Naive thymus-derived CD4-positive, alpha-beta T cell (primary cell): Measurements from ENCODE around the gene HOXA10. TPM values are rescaled to one million over a fixed set of nuclear protein-coding genes. Genes with fewer than 3 reads are reported as not detected.

Experiments
- ATAC-seq: fragments of 150-1000 bp; cut with Tn5 transposase; 2 replicates; pipeline ENCODE4 v1.10.0; 2021; ENCODE audit warnings: mild to moderate bottlenecking, moderate library complexity
- CTCF ChIA-PET: fragments of 350-600 bp; sonication (Branson Sonifier 250); formaldehyde crosslinking; loops from one replicate; lab custom pipeline; 2021; ENCODE audit warnings: antibody characterized with exemption; lab: Charles Lee
- POLR2A ChIA-PET: fragments of 350-600 bp; sonication (Branson Sonifier 250); formaldehyde crosslinking; loops from one replicate; lab custom pipeline; 2021; ENCODE audit warnings: antibody characterized with exemption, inconsistent platforms; lab: Charles Lee
- DNase-seq, 9 donors: peaks; one replicate each; pipeline versions ENCODE4 v3.0.0 to v3.0.0-alpha.2; 2020 to 2022; ENCODE audit warnings: mixed read lengths in 1 of 9
- H3K27ac ChIP-seq: one replicate; pipeline ENCODE4 v1.7.0; 2013; ENCODE audit warnings: mild to moderate bottlenecking, low read depth, low read length, moderate library complexity
- H3K27me3 ChIP-seq, 2 donors: one replicate each; pipeline ENCODE4 v1.7.0; 2013; ENCODE audit warnings: low read length in 2 of 2, mild to moderate bottlenecking in 2 of 2, moderate library complexity in 2 of 2; ENCODE audit not compliant: control insufficient read depth in 2 of 2, insufficient read depth in 2 of 2
- H3K36me3 ChIP-seq, 3 experiments: 1 replicate in 2 of 3; 2 replicates in 1 of 3; pipeline ENCODE4 v1.7.0; 2013; ENCODE audit warnings: low read length in 3 of 3, mild to moderate bottlenecking in 3 of 3, moderate library complexity in 1 of 3; ENCODE audit not compliant: insufficient read depth in 3 of 3, control insufficient read depth in 2 of 3
- H3K4me1 ChIP-seq, 2 donors: one replicate each; pipeline ENCODE4 v1.7.0; 2013; ENCODE audit warnings: low read length in 2 of 2, mild to moderate bottlenecking in 2 of 2, moderate library complexity in 1 of 2; ENCODE audit not compliant: control insufficient read depth in 2 of 2, insufficient read depth in 2 of 2
- H3K4me3 ChIP-seq: 2 replicates; pipeline ENCODE4 v1.7.0; 2013; ENCODE audit warnings: mild to moderate bottlenecking, low read length
- H3K9me3 ChIP-seq, 3 experiments: 1 replicate in 2 of 3; 2 replicates in 1 of 3; pipeline ENCODE4 v1.7.0; 2013; ENCODE audit warnings: low read length in 3 of 3; ENCODE audit not compliant: control insufficient read depth in 2 of 3
- H3K27ac Mint-ChIP-seq, 9 donors: one replicate each; pipeline ENCODE4 v1.8.0; 2020 to 2022; ENCODE audit warnings: mixed read lengths in 9 of 9, mild to moderate bottlenecking in 8 of 9, moderate library complexity in 5 of 9, inconsistent platforms in 2 of 9
- H3K27me3 Mint-ChIP-seq, 5 donors: one replicate each; pipeline ENCODE4 v1.8.0; 2021 to 2022; ENCODE audit warnings: mixed read lengths in 5 of 5, mild to moderate bottlenecking in 1 of 5
- H3K36me3 Mint-ChIP-seq, 5 donors: one replicate each; pipeline ENCODE4 v1.8.0; 2020 to 2022; ENCODE audit warnings: mixed read lengths in 5 of 5, mild to moderate bottlenecking in 3 of 5, inconsistent platforms in 1 of 5
- H3K4me1 Mint-ChIP-seq, 7 donors: one replicate each; pipeline ENCODE4 v1.8.0; 2020 to 2022; ENCODE audit warnings: mixed read lengths in 7 of 7, mild to moderate bottlenecking in 3 of 7, inconsistent platforms in 1 of 7
- H3K4me3 Mint-ChIP-seq, 10 donors: one replicate each; pipeline ENCODE4 v1.8.0; 2020 to 2022; ENCODE audit warnings: mild to moderate bottlenecking in 10 of 10, mixed read lengths in 10 of 10, moderate library complexity in 6 of 10, inconsistent platforms in 2 of 10
- H3K9me3 Mint-ChIP-seq, 11 donors: one replicate each; pipeline ENCODE4 v1.8.0; 2020 to 2022; ENCODE audit warnings: mixed read lengths in 11 of 11, mild to moderate bottlenecking in 4 of 11, inconsistent platforms in 1 of 11, moderate library complexity in 1 of 11
- intact Hi-C, 2 donors: fragments of 100-400 bp; cut with micrococcal nuclease; formaldehyde crosslinking; loops; one replicate each; pipeline ENCODE4 v1.15.1; 2023
- polyA plus RNA-seq, 2 donors: library from polyadenylated mRNA; unstranded; fragments of 300-500 nt; fragmentation: Illumina TruSeq; gene quantifications; one replicate each; pipeline ENCODE4 v1.2.3, GENCODE V29; 2021
- total RNA-seq, 6 experiments: library from RNA in 5 of 6; stranded (reverse) in 5 of 6; gene quantifications; 1 replicate in 5 of 6; 2 replicates in 1 of 6; pipeline ENCODE4 v1.2.3 and lab custom pipeline; 2021 to 2026

HOXA10 gene
- total and polyA plus RNA-seq, 7 experiments from 2014 or later, result 0.66 TPM; not detected in 6

- ChIA-PET POLR2A (no interaction called here), CTCF (interaction anchor here (0.6 to 1.6 kb wide), 3 partner anchors 10 to 522 kb away, joined by 3 to 8 read pairs (median 4); no protein-coding TSS in a partner anchor)
- Mint-ChIP-seq H3K27me3 (peaks cover 88 to 96% (median 92%) of the 10 kb centered on the region in 5 donors), H3K36me3 (peaks cover 0 to 4% (median 0%) of the 10 kb centered on the region in 5 donors), H3K9me3 (peaks cover 0 to 15% (median 0%) of the 10 kb centered on the region in 11 donors), H3K4me1 (peaks cover 29 to 80% (median 62%) of the 10 kb centered on the region in 7 donors), H3K4me3 (peak overlapping the region in 9 of 10 donors; percentile 16 to 92 (median 81)), H3K27ac (peak overlapping the region in 5 of 9 donors; percentile 27 to 75 (median 38))
- Histone ChIP-seq H3K27ac (no peak overlapping the region), H3K9me3 (no peaks in the 10 kb centered on the region), H3K27me3 (peaks cover 44 to 79% of the 10 kb centered on the region in 2 donors), H3K4me1 (peaks cover 37 to 56% of the 10 kb centered on the region in 2 donors), H3K36me3 (no peaks in the 10 kb centered on the region), H3K4me3 (peak overlapping the region; percentile 43)
- ATAC-seq (no peak), DNase-seq (peak in 1 of 9 donors; percentile 4)
- intact Hi-C loops, result loop anchor here (2.0 to 5.0 kb wide), 4 partner anchors 17 to 1327 kb away; partner anchors contain the start of genes HOXA3 (in 2 of the 2) and HIBADH (in 1 of the 2)
Observed at GRCh38 chr7:27189295-27189996, 15.3 kb upstream of the HOXA10 start.

- ChIA-PET CTCF (interaction anchor here (0.6 to 1.6 kb wide), 4 partner anchors 9 to 825 kb away, joined by 3 to 8 read pairs (median 3); no protein-coding TSS in a partner anchor), POLR2A (interaction anchor here (0.9 to 1.0 kb wide), 3 partner anchors 20 to 585 kb away, joined by 3 read pairs; partner anchors contain the start of gene HOXA7)
- Histone ChIP-seq H3K36me3 (no peaks in the 10 kb centered on the region), H3K27ac (no peak overlapping the region), H3K4me1 (peaks cover 42 to 63% of the 10 kb centered on the region in 2 donors), H3K4me3 (peak overlapping the region; percentile 43), H3K9me3 (no peaks in the 10 kb centered on the region), H3K27me3 (peaks cover 41 to 79% of the 10 kb centered on the region in 2 donors)
- Mint-ChIP-seq H3K27me3 (peaks cover 83 to 94% (median 88%) of the 10 kb centered on the region in 5 donors), H3K4me3 (peak overlapping the region; percentile 61 to 92 (median 81)), H3K4me1 (peaks cover 28 to 82% (median 57%) of the 10 kb centered on the region in 7 donors), H3K36me3 (peaks cover 0 to 4% (median 0%) of the 10 kb centered on the region in 5 donors), H3K27ac (peak overlapping the region; percentile 19 to 88 (median 68)), H3K9me3 (peaks cover 0 to 15% (median 0%) of the 10 kb centered on the region in 11 donors)
- intact Hi-C loops, result loop anchor here (2.0 to 5.0 kb wide), 4 partner anchors 16 to 1326 kb away; partner anchors contain the start of genes HOXA3 (in 2 of the 2) and HIBADH (in 1 of the 2)
- DNase-seq (peak in 7 of 9 donors; percentile 19 to 66 (median 61)), ATAC-seq (peak; percentile 45)
Observed at GRCh38 chr7:27188386-27189294, 14.5 kb upstream of the HOXA10 start.

GRCh38 chr7:27187475-27188385 is 13.6 kb upstream of the HOXA10 start:
- H3K27ac ChIP-seq, result no peak overlapping the region
- Mint-ChIP-seq H3K36me3 (peaks cover 0 to 4% (median 0%) of the 10 kb centered on the region in 5 donors), H3K27me3 (peaks cover 83 to 96% (median 90%) of the 10 kb centered on the region in 5 donors), H3K9me3 (peaks cover 0 to 15% (median 0%) of the 10 kb centered on the region in 11 donors), H3K27ac (peak overlapping the region in 5 of 9 donors; percentile 25 to 76 (median 54)), H3K4me3 (peak overlapping the region; percentile 51 to 92 (median 81)), H3K4me1 (peaks cover 27 to 75% (median 52%) of the 10 kb centered on the region in 7 donors)
- intact Hi-C loops, result loop anchor here (2.0 to 5.0 kb wide), 4 partner anchors 15 to 1325 kb away; partner anchors contain the start of genes HOXA3 (in 2 of the 2) and HIBADH (in 1 of the 2)
- ATAC-seq (no peak), DNase-seq (peak in 2 of 9 donors; percentile 11 to 19)
- POLR2A ChIA-PET, result interaction anchor here (0.9 to 1.9 kb wide), 4 partner anchors 19 to 586 kb away, joined by 3 to 4 read pairs (median 3); partner anchors contain the start of gene HOXA7
- CTCF ChIA-PET, result interaction anchor here (0.6 to 1.7 kb wide), 5 partner anchors 9 to 826 kb away, joined by 3 to 8 read pairs (median 3); no protein-coding TSS in a partner anchor
- peaks cover 42 to 79% of the 10 kb centered on the region in 2 donors for H3K27me3 ChIP-seq
- H3K4me3 ChIP-seq, result peak overlapping the region; percentile 43
- no peaks in the 10 kb centered on the region for H3K36me3 ChIP-seq
- H3K9me3 ChIP-seq, result no peaks in the 10 kb centered on the region
- peaks cover 40 to 59% of the 10 kb centered on the region in 2 donors for H3K4me1 ChIP-seq

GRCh38 chr7:27186668-27187474 is 12.8 kb upstream of the HOXA10 start:
- Histone ChIP-seq H3K27ac (no peak overlapping the region), H3K9me3 (no peaks in the 10 kb centered on the region), H3K4me3 (no peak overlapping the region), H3K27me3 (peaks cover 45 to 85% of the 10 kb centered on the region in 2 donors), H3K36me3 (no peaks in the 10 kb centered on the region), H3K4me1 (peaks cover 40 to 54% of the 10 kb centered on the region in 2 donors)
- Mint-ChIP-seq H3K27me3 (peaks cover 84 to 97% (median 88%) of the 10 kb centered on the region in 5 donors), H3K27ac (peak overlapping the region in 3 of 9 donors; percentile 68 to 83 (median 73)), H3K36me3 (peaks cover 0 to 4% (median 0%) of the 10 kb centered on the region in 5 donors), H3K9me3 (peaks cover 0 to 15% (median 0%) of the 10 kb centered on the region in 11 donors), H3K4me1 (peaks cover 27 to 67% (median 52%) of the 10 kb centered on the region in 7 donors), H3K4me3 (peak overlapping the region in 7 of 10 donors; percentile 25 to 92 (median 80))
- intact Hi-C loops, result loop anchor here (5.0 kb wide), 3 partner anchors 35 to 1325 kb away; partner anchors contain the start of genes HOXA3 (in 2 of the 2) and HIBADH (in 1 of the 2)
- ChIA-PET CTCF (interaction anchor here (0.7 to 1.7 kb wide), 6 partner anchors 10 to 1094 kb away, joined by 3 to 8 read pairs (median 3); no protein-coding TSS in a partner anchor), POLR2A (interaction anchor here (1.0 to 1.9 kb wide), 3 partner anchors 18 to 26 kb away, joined by 3 to 4 read pairs (median 4); no protein-coding TSS in a partner anchor)
- no peak for ATAC-seq
- DNase-seq, result peak in 1 of 9 donors; percentile 3
